HTERT RPE-1 (cell line): ENCODE measurements around the gene C5AR2.
"Not testable (repeated sequence)": the region's sequence is repeated elsewhere in the genome, so short reads cannot be mapped to it uniquely, and the experiment has no call there.

Source experiments
- in situ Hi-C: fragments of 300-500 bp; cut with MboI; formaldehyde crosslinking; loops from 4 replicates; pipeline ENCODE4 v1.14.3; 2020; ENCODE audit warnings: low sequenced_read_pairs

C5AR2 gene

DNA sequence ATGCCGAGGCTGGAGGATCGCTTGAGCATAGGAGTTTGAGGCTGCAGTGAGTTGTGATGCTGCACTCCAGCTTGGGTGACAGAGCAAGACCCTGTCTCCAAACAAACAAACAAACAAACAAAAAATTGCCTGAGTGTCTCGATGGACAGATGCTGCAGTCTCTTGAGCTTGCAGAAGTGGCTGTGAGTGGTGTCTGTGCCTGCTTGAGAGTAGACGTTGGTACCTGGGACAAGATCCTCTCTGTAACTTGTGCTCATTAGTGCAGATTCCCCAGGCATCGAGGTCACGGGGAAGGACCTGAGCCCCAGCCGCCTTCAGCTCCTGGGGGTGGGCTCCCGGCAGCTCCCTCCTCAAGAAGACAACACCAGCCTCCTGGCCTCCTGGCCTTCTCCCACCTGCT is 8.6 kb upstream of the C5AR2 start:
- in situ Hi-C loops: no loop called here

GRCh38 chr19:47323872-47324271 is 8.1 kb upstream of the C5AR2 start:
- in situ Hi-C loops: no loop called here

- in situ Hi-C loops: no loop called here
Measured at GRCh38 chr19:47324502-47324901, 7.5 kb upstream of the C5AR2 start.

- in situ Hi-C loops: no loop called here
Measured at GRCh38 chr19:47330466-47330869, 1.5 kb upstream of the C5AR2 start.

GRCh38 chr19:47331490-47331889 is 485 bp upstream of the C5AR2 start:
- in situ Hi-C loops: no loop called here

DNA sequence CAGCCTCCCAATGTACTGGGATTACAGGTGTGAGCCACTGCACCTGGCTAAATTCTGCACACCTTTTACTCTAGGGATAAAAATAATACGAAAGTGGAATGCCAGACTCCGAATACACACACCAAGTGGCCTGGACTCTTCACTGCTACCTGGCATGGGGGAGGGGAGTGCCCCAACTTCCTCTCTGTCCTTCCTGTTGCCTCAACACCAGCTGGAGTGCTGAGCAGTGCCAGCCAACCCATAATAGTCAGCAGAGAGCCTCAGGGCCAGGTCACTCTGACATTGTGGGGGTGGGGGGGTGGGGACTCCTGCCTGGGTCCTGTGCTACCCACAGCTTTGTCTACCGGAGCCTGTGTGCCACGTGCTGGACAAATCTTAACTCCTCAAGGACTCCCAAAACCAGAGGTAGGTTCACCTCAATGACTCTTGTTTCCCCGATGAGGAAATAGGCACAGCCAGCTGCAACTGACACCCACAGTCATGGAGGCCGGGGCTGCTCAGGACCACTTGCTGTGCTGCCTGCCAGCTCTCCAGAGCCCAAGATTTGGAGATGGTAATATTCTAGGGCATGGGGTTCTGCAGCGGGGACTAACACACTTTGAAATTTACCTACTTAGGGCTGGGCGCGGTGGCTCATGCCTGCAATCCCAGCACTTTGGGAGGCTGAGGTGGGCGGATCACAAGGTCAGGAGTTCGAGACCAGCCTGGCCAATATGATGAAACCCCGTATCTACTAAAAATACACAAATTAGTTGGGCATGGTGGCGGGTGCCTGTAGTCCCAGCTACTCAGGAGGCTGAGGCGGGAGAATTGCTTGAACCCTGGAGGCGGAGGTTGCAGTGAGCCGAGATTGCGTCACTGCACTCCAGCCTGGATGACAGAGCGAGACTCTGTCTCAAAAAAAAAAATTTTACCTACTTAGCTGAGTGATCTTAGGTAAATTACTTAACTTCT is 5.1 kb downstream of the C5AR2 start:
- in situ Hi-C loops: not testable (repeated sequence)

- in situ Hi-C loops: no loop called here
Measured at GRCh38 chr19:47339196-47339880, 7.4 kb downstream of the C5AR2 start.

DNA sequence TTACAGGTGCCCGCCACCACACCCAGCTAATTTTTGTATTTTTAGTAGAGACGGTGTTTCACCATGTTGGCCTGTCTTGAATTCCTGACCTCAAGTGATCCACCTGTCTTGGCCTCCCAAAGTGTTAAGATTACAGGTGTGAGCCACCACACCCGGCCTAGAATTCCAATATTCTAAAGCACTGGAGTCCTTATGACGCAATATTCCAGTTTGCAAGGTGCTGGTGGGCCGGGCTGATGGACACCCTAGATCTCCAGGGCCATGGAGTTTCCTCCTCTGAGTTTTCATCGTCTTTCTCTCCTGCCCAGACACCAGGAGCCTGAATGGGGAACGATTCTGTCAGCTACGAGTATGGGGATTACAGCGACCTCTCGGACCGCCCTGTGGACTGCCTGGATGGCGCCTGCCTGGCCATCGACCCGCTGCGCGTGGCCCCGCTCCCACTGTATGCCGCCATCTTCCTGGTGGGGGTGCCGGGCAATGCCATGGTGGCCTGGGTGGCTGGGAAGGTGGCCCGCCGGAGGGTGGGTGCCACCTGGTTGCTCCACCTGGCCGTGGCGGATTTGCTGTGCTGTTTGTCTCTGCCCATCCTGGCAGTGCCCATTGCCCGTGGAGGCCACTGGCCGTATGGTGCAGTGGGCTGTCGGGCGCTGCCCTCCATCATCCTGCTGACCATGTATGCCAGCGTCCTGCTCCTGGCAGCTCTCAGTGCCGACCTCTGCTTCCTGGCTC is 8.7 kb downstream of the C5AR2 start:
- in situ Hi-C loops: no loop called here

GRCh38 chr19:47341734-47342133 is 9.8 kb downstream of the C5AR2 start:
- in situ Hi-C loops: no loop called here

GRCh38 chr19:47343194-47343802 is 11.3 kb downstream of the C5AR2 start:
- in situ Hi-C loops: no loop called here

- in situ Hi-C loops: no loop called here
Measured at GRCh38 chr19:47344425-47344824, 12.4 kb downstream of the C5AR2 start.

- in situ Hi-C loops: not testable (repeated sequence)
Measured at GRCh38 chr19:47346024-47346423, 14.0 kb downstream of the C5AR2 start.

DNA sequence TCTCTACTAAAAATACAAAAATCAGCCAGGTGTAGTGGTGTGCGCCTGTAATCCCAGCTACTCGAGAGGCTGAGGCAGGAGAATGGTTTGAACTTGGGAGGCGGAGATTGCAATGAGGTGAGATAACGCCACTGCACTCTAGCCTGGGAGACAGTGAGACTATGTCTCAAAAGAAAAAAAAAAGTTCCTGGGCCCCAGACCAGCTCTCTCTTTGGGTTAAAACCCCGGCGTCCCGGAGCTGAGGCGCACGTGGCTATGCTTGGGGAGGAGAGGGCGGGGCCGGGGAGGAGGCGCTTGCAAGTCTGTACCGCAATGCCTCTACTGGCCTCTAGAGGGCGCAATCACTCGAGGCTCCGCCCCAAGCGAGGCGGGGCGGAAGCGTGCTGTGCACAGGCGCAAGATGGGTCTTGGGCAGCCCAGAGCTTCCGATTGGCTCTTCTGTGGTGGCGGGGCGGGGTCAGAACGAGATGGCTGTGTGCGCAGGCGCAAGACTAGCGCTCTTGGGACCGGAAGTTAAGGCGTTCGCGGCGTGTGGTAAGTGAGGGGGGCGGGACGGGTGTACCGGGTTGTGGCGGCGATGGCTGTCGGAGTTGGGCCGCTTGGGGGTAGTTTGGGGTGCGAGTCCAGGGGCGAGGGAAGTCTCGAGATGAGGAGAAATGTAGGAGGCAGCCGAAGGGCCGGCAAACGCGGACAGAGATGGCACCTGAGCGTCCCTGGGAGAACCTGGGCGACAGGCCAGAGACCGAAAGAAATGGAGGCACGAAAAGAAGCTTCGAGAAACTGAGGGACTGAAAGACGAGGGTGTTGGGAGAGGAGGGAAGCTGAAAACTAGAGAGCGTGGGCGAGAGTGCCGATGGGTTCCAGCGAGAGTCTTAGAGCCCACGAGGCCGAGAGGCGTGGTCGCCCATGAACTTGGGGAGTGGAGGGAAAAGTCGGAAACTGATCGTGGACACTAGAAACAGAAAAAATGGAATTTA is 17.1 kb downstream of the C5AR2 start, which contains the start of gene DHX34:
Gene DHX34, plus strand, starts transcription at position 497 of the 977 bp plus-strand sequence. CDS start 3,716 bp downstream, outside the sequence.
- in situ Hi-C loops: no loop called here

DNA sequence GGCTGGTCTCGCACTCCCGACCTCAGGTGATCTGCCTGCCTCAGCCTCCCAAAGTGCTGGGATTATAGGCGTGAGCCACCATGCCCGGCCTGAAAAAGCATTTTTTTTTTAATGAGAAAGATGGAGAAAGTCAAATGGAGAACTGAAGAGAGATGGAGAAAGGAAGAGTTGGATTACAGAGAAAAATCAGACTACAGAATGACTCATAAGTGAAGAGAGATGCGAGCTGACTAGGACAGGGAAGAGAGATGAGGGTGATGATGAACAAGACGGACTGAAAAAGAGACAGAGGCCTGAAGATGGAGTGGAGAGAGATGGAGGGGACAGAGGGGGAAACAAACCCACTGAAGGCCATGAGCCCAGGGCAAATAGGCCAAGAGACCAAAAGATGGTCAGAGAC is 18.7 kb downstream of the C5AR2 start:
- in situ Hi-C loops: no loop called here

- in situ Hi-C loops: no loop called here
Measured at GRCh38 chr19:47351548-47351947, 19.6 kb downstream of the C5AR2 start.

- in situ Hi-C loops: no loop called here
Measured at GRCh38 chr19:47352095-47352494, 20.1 kb downstream of the C5AR2 start.

GRCh38 chr19:47353307-47353712 is 21.3 kb downstream of the C5AR2 start:
- in situ Hi-C loops: no loop called here

- in situ Hi-C loops: no loop called here
Measured at GRCh38 chr19:47356900-47357299, 24.9 kb downstream of the C5AR2 start.

DNA sequence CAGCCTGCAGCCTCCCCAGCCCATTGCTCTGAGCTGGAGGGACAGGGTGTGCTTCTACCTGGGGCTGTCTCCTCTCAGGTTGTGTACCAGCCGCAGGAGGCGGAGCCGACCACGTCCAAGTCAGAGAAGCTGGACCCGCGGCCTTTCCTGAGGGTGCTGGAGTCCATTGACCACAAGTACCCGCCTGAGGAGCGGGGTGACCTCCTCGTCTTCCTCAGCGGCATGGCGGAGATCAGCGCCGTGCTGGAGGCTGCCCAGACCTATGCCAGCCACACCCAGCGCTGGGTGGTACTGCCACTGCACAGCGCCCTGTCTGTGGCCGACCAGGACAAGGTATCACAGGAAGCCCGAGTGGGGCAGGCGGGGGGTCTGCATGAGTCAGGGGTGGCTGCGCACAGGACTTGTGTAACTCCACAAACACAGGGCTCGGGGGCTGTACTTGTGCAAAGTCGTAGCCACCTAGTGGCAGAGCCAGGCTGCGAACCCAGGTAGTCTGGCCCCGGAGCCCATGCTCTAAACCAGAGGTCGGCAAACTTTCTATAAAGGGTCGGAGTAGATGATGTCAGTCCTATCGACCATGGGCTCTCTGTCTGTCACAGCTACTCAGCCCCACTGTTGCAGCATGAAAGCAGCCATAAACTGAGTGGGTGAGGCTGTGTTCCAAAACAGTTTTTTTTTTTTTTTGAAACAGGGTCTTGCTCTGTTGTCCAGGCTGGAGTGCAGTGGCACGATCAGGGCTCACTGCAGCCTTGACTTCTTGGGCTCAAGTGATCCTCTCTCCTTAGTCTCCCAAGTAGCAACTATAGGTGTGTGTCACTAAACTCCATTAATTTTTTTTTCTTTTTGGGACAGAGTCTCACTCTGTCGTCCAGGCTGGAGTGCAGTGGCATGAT is 26.1 kb downstream of the C5AR2 start:
- in situ Hi-C loops: no loop called here
